BJ (cell line): ENCODE results near the gene RADIL. TPM values are rescaled to one million over a fixed set of nuclear protein-coding genes. Genes with fewer than 3 reads are reported as not detected.

ENCODE experiments used
- CTCF ChIA-PET: fragments of 350-600 bp; formaldehyde crosslinking; extraction: SDS; loops from one replicate; lab custom pipeline; 2021; ENCODE audit warnings: antibody characterized with exemption, inconsistent platforms; lab: Yijun Ruan, JAX
- POLR2A ChIA-PET: fragments of 300-600 bp; sonication (Branson Sonifier 250); formaldehyde crosslinking; extraction: SDS; loops from one replicate; lab custom pipeline; 2021; ENCODE audit warnings: antibody characterized with exemption; lab: Charles Lee
- DNase-seq: peaks from one replicate; pipeline ENCODE4 v3.0.0-alpha.2; 2011; ENCODE audit warnings: low read depth
- H3K27me3 ChIP-seq: 2 replicates; pipeline ENCODE4 v1.6.0; 2011; ENCODE audit warnings: low read length; ENCODE audit not compliant: control insufficient read depth, insufficient read depth
- H3K36me3 ChIP-seq: 2 replicates; pipeline ENCODE4 v1.5.1; 2011; ENCODE audit warnings: low read length; ENCODE audit not compliant: control insufficient read depth, insufficient read depth
- H3K4me3 ChIP-seq: 2 replicates; pipeline ENCODE4 v1.5.1; 2011; ENCODE audit warnings: low read depth, mild to moderate bottlenecking, control low read depth, low read length
- polyA plus RNA-seq: library from polyadenylated mRNA; depleted of rRNA; stranded (reverse); fragments of >200 nt; gene quantifications from 2 replicates; pipeline ENCODE4 v1.2.3, GENCODE V29; 2011; rRNA removed
- small RNA-seq: library from RNA; depleted of rRNA; stranded (forward); fragments of <200 nt; gene quantifications from one replicate; pipeline ENCODE3, GENCODE V24; 2012; ENCODE audit warnings: low replicate concordance, low read depth; ENCODE audit not compliant: insufficient read length
- TF ChIP-seq, protein P1 (sequence below): IDR thresholded peaks from 2 replicates; pipeline ENCODE4 v1.5.1; 2011; ENCODE audit warnings: low read depth, mild to moderate bottlenecking, control low read depth, inconsistent platforms, low read length, moderate library complexity; ENCODE audit not compliant: insufficient read depth

RADIL gene
- polyA plus RNA-seq, 1 experiment: 1.2 TPM

DNA sequence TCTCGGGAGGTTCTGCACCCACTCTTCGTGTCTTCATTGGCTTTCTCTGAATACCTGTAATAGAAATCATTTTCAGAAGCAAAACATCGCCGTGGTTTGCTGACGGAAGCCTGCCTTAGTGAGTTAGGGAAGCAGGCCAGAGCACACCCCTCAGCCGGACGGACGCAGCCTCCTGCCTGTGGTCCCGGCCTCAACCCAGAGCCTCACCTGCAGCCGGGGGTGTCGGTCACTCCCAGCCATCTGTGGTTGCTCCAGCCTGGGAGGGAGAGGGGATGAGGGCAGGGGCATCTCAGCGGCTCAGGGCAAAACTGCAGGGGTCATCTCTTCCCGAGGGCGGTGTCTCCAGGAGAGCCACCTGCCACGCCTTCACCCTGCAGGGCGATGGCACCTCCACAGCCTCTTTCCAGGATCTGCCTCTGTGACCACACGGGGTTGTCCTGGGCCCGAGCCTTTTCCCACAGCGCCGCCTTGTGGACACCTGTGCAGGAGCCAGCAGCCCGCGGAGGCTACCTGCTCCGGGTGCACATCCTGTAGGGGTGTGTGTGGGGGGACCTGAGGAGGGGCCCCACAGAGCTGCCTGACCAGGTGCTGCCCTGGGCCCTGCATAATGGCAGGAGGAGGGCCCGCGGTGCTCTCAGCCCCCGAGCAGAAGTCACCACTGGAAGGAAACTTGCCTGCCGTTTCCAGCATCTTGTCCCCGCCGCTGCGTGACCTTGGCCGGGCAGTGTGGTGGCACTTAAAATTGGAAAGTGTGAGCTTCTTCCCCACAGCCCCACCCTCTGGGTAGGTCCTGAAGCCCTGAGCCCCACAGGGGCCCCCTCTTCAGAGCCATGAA, 129.7 kb downstream of the RADIL start:
- H3K36me3 ChIP-seq: peaks cover 27% of the 10 kb centered on the region
- H3K27me3 ChIP-seq: no peaks in the 10 kb centered on the region
- TF ChIP-seq, protein P1, sequence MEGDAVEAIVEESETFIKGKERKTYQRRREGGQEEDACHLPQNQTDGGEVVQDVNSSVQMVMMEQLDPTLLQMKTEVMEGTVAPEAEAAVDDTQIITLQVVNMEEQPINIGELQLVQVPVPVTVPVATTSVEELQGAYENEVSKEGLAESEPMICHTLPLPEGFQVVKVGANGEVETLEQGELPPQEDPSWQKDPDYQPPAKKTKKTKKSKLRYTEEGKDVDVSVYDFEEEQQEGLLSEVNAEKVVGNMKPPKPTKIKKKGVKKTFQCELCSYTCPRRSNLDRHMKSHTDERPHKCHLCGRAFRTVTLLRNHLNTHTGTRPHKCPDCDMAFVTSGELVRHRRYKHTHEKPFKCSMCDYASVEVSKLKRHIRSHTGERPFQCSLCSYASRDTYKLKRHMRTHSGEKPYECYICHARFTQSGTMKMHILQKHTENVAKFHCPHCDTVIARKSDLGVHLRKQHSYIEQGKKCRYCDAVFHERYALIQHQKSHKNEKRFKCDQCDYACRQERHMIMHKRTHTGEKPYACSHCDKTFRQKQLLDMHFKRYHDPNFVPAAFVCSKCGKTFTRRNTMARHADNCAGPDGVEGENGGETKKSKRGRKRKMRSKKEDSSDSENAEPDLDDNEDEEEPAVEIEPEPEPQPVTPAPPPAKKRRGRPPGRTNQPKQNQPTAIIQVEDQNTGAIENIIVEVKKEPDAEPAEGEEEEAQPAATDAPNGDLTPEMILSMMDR: peak; percentile 91
- no peak for DNase-seq
- H3K4me3 ChIP-seq: no peak overlapping the region
- CTCF ChIA-PET: interaction anchor here (0.8 to 2.3 kb wide), 6 partner anchors 29 to 144 kb away, joined by 3 to 11 read pairs (median 4); no protein-coding TSS in a partner anchor
- POLR2A ChIA-PET: no interaction called here

DNA sequence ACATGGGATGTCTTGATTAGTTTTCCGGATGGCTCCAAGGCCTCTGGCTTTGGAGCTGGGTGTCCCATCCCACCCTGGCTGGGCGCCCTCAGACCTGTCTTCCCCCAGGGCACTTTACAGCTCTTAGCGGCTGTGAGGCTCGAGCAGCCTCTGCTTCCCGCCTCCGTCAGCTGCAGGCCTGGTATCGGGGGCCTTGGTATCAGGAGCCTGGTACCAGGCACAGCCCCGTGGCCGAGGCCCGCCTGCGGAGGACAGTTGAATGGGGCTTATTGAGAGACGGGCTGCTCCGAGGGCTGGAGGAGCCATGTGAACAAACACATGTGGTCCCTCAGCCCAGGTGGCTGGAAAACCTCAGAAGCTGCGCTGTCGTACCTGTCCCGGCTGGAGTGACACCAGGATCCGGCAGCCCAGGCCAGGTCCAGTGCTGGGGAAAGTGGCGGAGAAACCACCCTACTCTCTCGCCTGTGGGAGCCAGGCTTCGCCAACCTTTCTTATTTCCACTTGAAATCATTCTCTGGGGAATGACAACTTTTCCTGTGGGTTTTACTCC, 132.0 kb downstream of the RADIL start:
- DNase-seq: no peak
- Histone ChIP-seq H3K4me3 (no peak overlapping the region), H3K27me3 (no peaks in the 10 kb centered on the region), H3K36me3 (peaks cover 21% of the 10 kb centered on the region)
- TF ChIP-seq, protein P1: no peak
- ChIA-PET CTCF (no interaction called here), POLR2A (no interaction called here)

DNA sequence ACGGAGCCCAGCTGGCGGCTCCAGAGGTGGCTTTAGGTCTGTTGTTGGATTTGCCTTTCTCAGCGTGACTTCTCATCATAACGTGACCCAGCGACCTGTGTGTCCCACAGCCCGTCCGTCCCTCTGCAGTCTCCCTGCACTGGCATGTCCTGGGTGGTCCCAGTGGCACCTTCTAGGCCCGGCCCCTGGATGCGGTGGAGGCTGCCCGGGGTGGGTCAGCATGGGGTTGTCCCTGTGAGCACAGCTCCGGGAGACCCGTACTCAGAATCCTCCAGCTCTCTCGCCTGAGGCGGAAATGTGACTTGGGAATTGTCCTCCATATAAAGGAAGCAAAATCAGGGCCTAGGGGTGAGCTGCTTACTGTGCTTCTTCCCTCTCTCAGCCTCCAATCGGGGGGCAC, 133.7 kb downstream of the RADIL start:
- POLR2A ChIA-PET: no interaction called here
- TF ChIP-seq, protein P1: no peak
- no peaks in the 10 kb centered on the region for H3K27me3 ChIP-seq
- peaks cover 18% of the 10 kb centered on the region for H3K36me3 ChIP-seq
- CTCF ChIA-PET: no interaction called here
- no peak overlapping the region for H3K4me3 ChIP-seq
- no peak for DNase-seq

DNA sequence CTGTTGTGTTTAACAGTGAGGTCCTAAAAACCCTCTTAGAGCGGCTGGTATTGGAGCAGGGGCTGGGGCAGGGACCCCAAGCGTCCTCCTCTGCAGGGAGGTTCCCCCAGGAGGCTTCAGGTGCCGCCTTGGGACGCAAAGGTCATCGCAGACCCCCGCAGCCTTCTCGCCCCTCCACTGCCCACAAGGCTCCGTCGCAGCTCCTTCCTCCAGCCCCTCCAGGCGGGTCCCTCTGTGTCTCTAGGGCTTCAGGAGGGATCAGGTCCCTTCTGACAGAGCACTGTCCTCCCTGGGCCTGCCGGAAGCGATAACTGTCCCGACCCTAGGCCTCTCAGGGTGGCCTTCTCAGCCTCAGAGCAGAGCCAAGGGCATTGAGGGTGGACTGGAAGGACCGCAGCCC, 134.2 kb downstream of the RADIL start:
- TF ChIP-seq, protein P1: no peak
- DNase-seq: no peak
- ChIA-PET CTCF (interaction anchor here (0.9 kb wide), 1 partner anchor 19 kb away, joined by 4 read pairs; no protein-coding TSS in a partner anchor), POLR2A (no interaction called here)
- no peaks in the 10 kb centered on the region for H3K27me3 ChIP-seq
- H3K36me3 ChIP-seq: peaks cover 14% of the 10 kb centered on the region
- H3K4me3 ChIP-seq: no peak overlapping the region

Small RNA genes within 50 kb of the gene (small RNA-seq; reads per million reads assigned to genes)
- not detected for gene MIR4656
- not detected for gene RF00019

Other genes starting within 250 kb of the RADIL start
- gene FOXK1, start 201.4 kb downstream of the RADIL start, polyA plus RNA-seq: 2.6 and 3.3 TPM in 2 replicates
- 16.7 and 27.3 TPM in 2 replicates for gene AP5Z1, start 108.1 kb downstream of the RADIL start, polyA plus RNA-seq
- 0.01 and 0.02 TPM in 2 replicates for gene PAPOLB, start 21.7 kb downstream of the RADIL start, polyA plus RNA-seq
- gene MMD2, start 75.5 kb upstream of the RADIL start, polyA plus RNA-seq: not detected in 2 replicates
- gene RBAK, start 162.1 kb upstream of the RADIL start, polyA plus RNA-seq: 1.9 and 4.2 TPM in 2 replicates